Endodermal cell (in vitro differentiated cells): ENCODE measurements around the gene BSN. TPM values are rescaled to one million over a fixed set of nuclear protein-coding genes. Genes with fewer than 3 reads are reported as not detected.

Source experiments
- DNase-seq: peaks from one replicate; pipeline ENCODE4 v3.0.0-alpha.2; 2017
- H3K27ac ChIP-seq: 2 replicates; pipeline ENCODE4 v1.5.1; 2013; ENCODE audit warnings: mild to moderate bottlenecking, low read depth, low read length, moderate library complexity
- H3K27me3 ChIP-seq: 2 replicates; pipeline ENCODE4 v1.6.1; 2013; ENCODE audit warnings: mild to moderate bottlenecking, low read length, moderate library complexity; ENCODE audit not compliant: insufficient read depth, control insufficient read depth, poor library complexity, severe bottlenecking
- H3K36me3 ChIP-seq: 2 replicates; pipeline ENCODE4 v1.7.0; 2013; ENCODE audit warnings: mild to moderate bottlenecking, low read length, moderate library complexity; ENCODE audit not compliant: control insufficient read depth, insufficient read depth
- H3K4me1 ChIP-seq: one replicate; pipeline ENCODE4 v1.7.0; 2013; ENCODE audit warnings: low read length; ENCODE audit not compliant: control insufficient read depth, insufficient read depth
- H3K4me3 ChIP-seq: 2 replicates; pipeline ENCODE4 v1.5.1; 2013; ENCODE audit warnings: mild to moderate bottlenecking, low read length, moderate library complexity
- H3K9ac ChIP-seq: 2 replicates; pipeline ENCODE4 v1.6.1; 2013; ENCODE audit warnings: mild to moderate bottlenecking, low read length, moderate library complexity; ENCODE audit not compliant: poor library complexity, severe bottlenecking; ENCODE audit errors: extremely low read depth
- H3K9me3 ChIP-seq: 2 replicates; pipeline ENCODE4 v1.6.1; 2013; ENCODE audit warnings: mild to moderate bottlenecking, low read length, moderate library complexity; ENCODE audit not compliant: control insufficient read depth
- H3K27ac Mint-ChIP-seq: 2 replicates; pipeline ENCODE4 v1.8.0; 2020; ENCODE audit warnings: mixed read lengths
- H3K27me3 Mint-ChIP-seq: 2 replicates; pipeline ENCODE4 v1.8.0; 2021; ENCODE audit warnings: mild to moderate bottlenecking, mixed read lengths; ENCODE audit not compliant: insufficient read depth
- H3K36me3 Mint-ChIP-seq: 2 replicates; pipeline ENCODE4 v1.8.0; 2020; ENCODE audit warnings: low read depth, mixed read lengths
- H3K4me1 Mint-ChIP-seq: 2 replicates; pipeline ENCODE4 v1.8.0; 2020; ENCODE audit warnings: mixed read lengths
- H3K4me3 Mint-ChIP-seq: 2 replicates; pipeline ENCODE4 v1.8.0; 2020; ENCODE audit warnings: mild to moderate bottlenecking, moderate library complexity, mixed read lengths
- H3K9me3 Mint-ChIP-seq: 2 replicates; pipeline ENCODE4 v1.8.0; 2020; ENCODE audit warnings: mild to moderate bottlenecking, mixed read lengths
- WGBS, 2 experiments: methylation state at CpG; one replicate each; pipeline versions ENCODE4 v1.1.5 to v1.1.7; 2013; ENCODE audit warnings: missing lambda C conversion rate in 2 of 2, mixed read lengths in 1 of 2; ENCODE audit not compliant: insufficient coverage in 1 of 2, insufficient read length in 1 of 2; 5-methylcytosine and 5-hydroxymethylcytosine counted together
- total RNA-seq, 2 donors: library from RNA; stranded (reverse); fragmentation: NEBNext Ultra II Directional in 1 of 2; extraction: Animal tissue kit (Norgen Biotek cat#: 25700) in 1 of 2; gene quantifications; 2 replicates in 1 of 2; 3 replicates in 1 of 2; pipeline ENCODE4 v1.2.1, GENCODE V29; 2021
- TF ChIP-seq, protein P1 (sequence below): fragments of 200-600 bp; sonication (generic); conservative IDR thresholded peaks from 2 replicates; pipeline ENCODE4 v1.5.0; 2021; ENCODE audit warnings: antibody characterized with exemption, mild to moderate bottlenecking

BSN gene
- total RNA-seq, 2 donors from 2014 or later = 2.4 to 2.5 TPM

DNA sequence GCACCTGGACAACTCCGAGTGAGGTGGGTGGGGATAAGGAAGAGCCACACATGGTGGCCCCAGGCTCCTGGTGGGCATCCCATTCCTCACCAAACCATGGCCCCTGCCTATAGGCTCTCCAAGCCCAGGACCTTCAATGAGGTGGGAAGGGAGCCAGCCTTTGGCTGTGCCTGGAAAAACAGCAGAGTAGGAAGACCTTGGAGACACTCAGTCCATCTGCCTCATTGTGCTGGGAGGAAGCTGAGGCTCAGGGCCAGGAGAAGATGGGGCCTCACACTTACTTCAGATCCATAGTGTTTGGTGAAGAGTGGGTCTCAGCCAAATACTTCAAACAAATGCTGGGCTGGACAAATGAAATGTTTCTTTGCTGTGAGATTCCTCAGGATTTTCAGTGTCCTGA lies 72.5 kb downstream of the BSN start:
- DNase-seq = no peak
- H3K27ac ChIP-seq = no peak overlapping the region
- no peaks in the 10 kb centered on the region for H3K9me3 ChIP-seq
- H3K4me1 ChIP-seq = no peaks in the 10 kb centered on the region
- no peak overlapping the region for H3K4me3 ChIP-seq
- H3K36me3 Mint-ChIP-seq = peaks cover 2% of the 10 kb centered on the region
- H3K9me3 Mint-ChIP-seq = peaks cover 5% of the 10 kb centered on the region
- no peaks in the 10 kb centered on the region for H3K27me3 Mint-ChIP-seq
- H3K36me3 ChIP-seq = no peaks in the 10 kb centered on the region
- TF ChIP-seq, protein P1, sequence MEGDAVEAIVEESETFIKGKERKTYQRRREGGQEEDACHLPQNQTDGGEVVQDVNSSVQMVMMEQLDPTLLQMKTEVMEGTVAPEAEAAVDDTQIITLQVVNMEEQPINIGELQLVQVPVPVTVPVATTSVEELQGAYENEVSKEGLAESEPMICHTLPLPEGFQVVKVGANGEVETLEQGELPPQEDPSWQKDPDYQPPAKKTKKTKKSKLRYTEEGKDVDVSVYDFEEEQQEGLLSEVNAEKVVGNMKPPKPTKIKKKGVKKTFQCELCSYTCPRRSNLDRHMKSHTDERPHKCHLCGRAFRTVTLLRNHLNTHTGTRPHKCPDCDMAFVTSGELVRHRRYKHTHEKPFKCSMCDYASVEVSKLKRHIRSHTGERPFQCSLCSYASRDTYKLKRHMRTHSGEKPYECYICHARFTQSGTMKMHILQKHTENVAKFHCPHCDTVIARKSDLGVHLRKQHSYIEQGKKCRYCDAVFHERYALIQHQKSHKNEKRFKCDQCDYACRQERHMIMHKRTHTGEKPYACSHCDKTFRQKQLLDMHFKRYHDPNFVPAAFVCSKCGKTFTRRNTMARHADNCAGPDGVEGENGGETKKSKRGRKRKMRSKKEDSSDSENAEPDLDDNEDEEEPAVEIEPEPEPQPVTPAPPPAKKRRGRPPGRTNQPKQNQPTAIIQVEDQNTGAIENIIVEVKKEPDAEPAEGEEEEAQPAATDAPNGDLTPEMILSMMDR = no peak
- no peak overlapping the region for H3K27ac Mint-ChIP-seq
- H3K4me3 Mint-ChIP-seq = no peak overlapping the region
- H3K9ac ChIP-seq = no peak overlapping the region
- 100% methylated on average over 1 of the region's 1 CpG; no CpG with 5 or more reads in 1 of the 2 experiments for WGBS, 2 experiments
- H3K4me1 Mint-ChIP-seq = no peaks in the 10 kb centered on the region
- H3K27me3 ChIP-seq = no peaks in the 10 kb centered on the region

DNA sequence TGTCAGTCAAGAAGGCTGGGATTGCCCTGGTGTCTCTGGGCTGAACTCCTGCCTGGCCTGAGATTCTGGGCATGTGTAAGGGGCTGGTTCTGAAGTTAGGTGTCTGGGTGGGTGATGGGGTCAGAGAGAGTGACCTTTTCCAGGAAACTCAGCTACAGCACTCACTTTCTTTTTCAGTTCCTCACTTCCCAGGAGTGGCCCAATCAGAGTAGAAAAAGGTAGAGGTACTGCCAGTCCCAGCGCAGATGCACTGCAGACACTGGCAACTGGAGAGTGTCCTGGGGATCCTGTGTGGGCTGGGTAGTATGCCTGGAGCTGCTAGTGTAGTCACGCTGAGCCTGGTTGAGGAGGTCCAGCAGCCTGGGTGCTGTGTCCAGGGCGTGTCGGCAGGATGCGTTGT lies 73.4 kb downstream of the BSN start:
- TF ChIP-seq, protein P1 = no peak
- H3K9me3 Mint-ChIP-seq = peaks cover 6% of the 10 kb centered on the region
- no peaks in the 10 kb centered on the region for H3K36me3 ChIP-seq
- DNase-seq = no peak
- 92 to 95% methylated on average over 5 of the region's 5 CpGs for WGBS, 2 experiments
- H3K27me3 ChIP-seq = no peaks in the 10 kb centered on the region
- H3K4me3 Mint-ChIP-seq = no peak overlapping the region
- H3K9ac ChIP-seq = no peak overlapping the region
- H3K27ac ChIP-seq = no peak overlapping the region
- H3K4me3 ChIP-seq = no peak overlapping the region
- H3K36me3 Mint-ChIP-seq = peaks cover 2% of the 10 kb centered on the region
- H3K4me1 Mint-ChIP-seq = no peaks in the 10 kb centered on the region
- H3K4me1 ChIP-seq = no peaks in the 10 kb centered on the region
- no peaks in the 10 kb centered on the region for H3K9me3 ChIP-seq
- H3K27me3 Mint-ChIP-seq = no peaks in the 10 kb centered on the region
- H3K27ac Mint-ChIP-seq = no peak overlapping the region

DNA sequence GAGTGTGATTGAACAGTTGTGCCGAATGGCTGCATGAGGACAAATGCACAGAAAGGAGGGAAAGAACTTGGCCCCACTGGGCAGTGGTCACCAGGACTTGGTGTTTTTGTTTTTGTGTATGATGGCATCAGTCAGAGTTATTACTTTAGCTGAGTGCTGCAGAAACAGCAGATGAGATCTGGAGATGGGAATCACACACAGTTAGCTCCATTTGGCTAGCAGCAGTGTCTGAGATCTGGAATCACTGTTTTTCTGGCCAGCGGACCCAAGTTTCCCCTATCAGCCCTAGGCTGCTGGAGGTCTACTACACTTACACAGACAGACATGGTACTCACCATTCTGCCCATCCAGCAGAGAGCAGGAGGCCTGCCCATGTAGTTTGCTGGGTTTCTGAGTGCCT lies 74.0 kb downstream of the BSN start:
- peaks cover 2% of the 10 kb centered on the region for H3K36me3 Mint-ChIP-seq
- no peak overlapping the region for H3K9ac ChIP-seq

More for the DNA sequence above, 74.0 kb downstream of the BSN start:
- Mint-ChIP-seq H3K4me3 (no peak overlapping the region), H3K9me3 (peaks cover 6% of the 10 kb centered on the region), H3K27me3 (no peaks in the 10 kb centered on the region), H3K4me1 (no peaks in the 10 kb centered on the region), H3K27ac (no peak overlapping the region)
- Histone ChIP-seq H3K4me1 (no peaks in the 10 kb centered on the region), H3K36me3 (no peaks in the 10 kb centered on the region), H3K27me3 (no peaks in the 10 kb centered on the region), H3K27ac (no peak overlapping the region), H3K9me3 (no peaks in the 10 kb centered on the region), H3K4me3 (no peak overlapping the region)
- WGBS, 2 experiments = 86 to 89% methylated on average over 2 of the region's 2 CpGs
- no peak for DNase-seq
- TF ChIP-seq, protein P1 = no peak
